Hepatocyte (in vitro differentiated cells): ENCODE data around the gene LRRC8D. TPM values are rescaled to one million over a fixed set of nuclear protein-coding genes. Genes with fewer than 3 reads are reported as not detected.
A peak's percentile ranks its signal among the peaks of the same experiment; 100 is the strongest.

ENCODE experiments used
- DNase-seq: peaks from one replicate; pipeline ENCODE4 v3.0.0-alpha.2; 2016; ENCODE audit warnings: low spot score
- H2AFZ ChIP-seq: fragments of 200-600 bp; sonication (generic); 2 replicates; pipeline ENCODE4 v1.6.0; 2016; ENCODE audit warnings: antibody characterized with exemption, mild to moderate bottlenecking
- H3K27ac ChIP-seq: fragments of 200-600 bp; sonication (generic); 2 replicates; pipeline ENCODE4 v1.5.1; 2016; ENCODE audit warnings: mild to moderate bottlenecking
- H3K27me3 ChIP-seq: fragments of 200-600 bp; sonication (generic); 2 replicates; pipeline ENCODE4 v1.6.1; 2016
- H3K36me3 ChIP-seq: fragments of 200-600 bp; sonication (generic); replicated peaks from 2 replicates; pipeline ENCODE4 v1.5.1; 2016; ENCODE audit warnings: low read depth; ENCODE audit not compliant: insufficient read depth
- H3K4me1 ChIP-seq: fragments of 200-600 bp; sonication (generic); 2 replicates; pipeline ENCODE4 v1.5.1; 2016; ENCODE audit warnings: mild to moderate bottlenecking, moderate library complexity; ENCODE audit not compliant: insufficient read depth
- H3K4me2 ChIP-seq: fragments of 200-600 bp; sonication (generic); 2 replicates; pipeline ENCODE4 v1.6.0; 2016
- H3K4me3 ChIP-seq: fragments of 200-600 bp; sonication (generic); 2 replicates; pipeline ENCODE4 v1.5.1; 2016; ENCODE audit warnings: mild to moderate bottlenecking
- H3K79me2 ChIP-seq: fragments of 200-600 bp; sonication (generic); 2 replicates; pipeline ENCODE4 v1.6.0; 2017; ENCODE audit warnings: mild to moderate bottlenecking
- H3K9me2 ChIP-seq: fragments of 200-600 bp; sonication (generic); replicated peaks from 2 replicates; pipeline ENCODE4 v1.6.0; 2017; ENCODE audit warnings: mild to moderate bottlenecking; ENCODE audit not compliant: insufficient read depth
- H3K9me3 ChIP-seq: fragments of 200-600 bp; sonication (generic); 2 replicates; pipeline ENCODE4 v1.5.1; 2016; ENCODE audit warnings: low read depth, mild to moderate bottlenecking
- H4K20me1 ChIP-seq: fragments of 200-600 bp; sonication (generic); 2 replicates; pipeline ENCODE4 v1.6.0; 2016; ENCODE audit warnings: mild to moderate bottlenecking; ENCODE audit not compliant: insufficient read depth, poor library complexity, severe bottlenecking
- CTCF ChIP-seq: fragments of 200-600 bp; sonication (generic); IDR thresholded peaks from 2 replicates; pipeline ENCODE4 v1.5.1; 2016; ENCODE audit warnings: antibody characterized with exemption, mild to moderate bottlenecking; ENCODE audit not compliant: poor library complexity
- EZH2 ChIP-seq: fragments of 200-600 bp; sonication (generic); IDR thresholded peaks from 2 replicates; pipeline ENCODE4 v1.6.1; 2016; ENCODE audit warnings: antibody characterized with exemption, mild to moderate bottlenecking, borderline replicate concordance
- EZH2phosphoT487 ChIP-seq: fragments of 200-600 bp; sonication (generic); IDR thresholded peaks from one replicate; pipeline ENCODE4 v1.6.1; 2018; ENCODE audit warnings: antibody characterized with exemption, mild to moderate bottlenecking, low read depth, moderate library complexity; ENCODE audit not compliant: unreplicated experiment, severe bottlenecking
- WGBS: methylation state at CpG from one replicate; pipeline ENCODE4 v1.1.6; 2016; ENCODE audit warnings: low lambda C conversion rate; ENCODE audit errors: missing lambda C conversion rate; 5-methylcytosine and 5-hydroxymethylcytosine counted together
- polyA plus RNA-seq: library from polyadenylated mRNA; unstranded; fragments of >200 nt; fragmentation: Nextera tagmentation; extraction: Ambion mirVana; gene quantifications from 2 replicates; pipeline ENCODE4 v1.2.1, GENCODE V29; 2016
- total RNA-seq: library from RNA; depleted of rRNA; stranded (reverse); fragments of >200 nt; gene quantifications from 2 replicates; pipeline ENCODE4 v1.2.3, GENCODE V29; 2014

LRRC8D gene
- total and polyA plus RNA-seq, 2 experiments from 2014 or later = 15.1 to 28.9 TPM

- Histone ChIP-seq H4K20me1 (no peaks in the 10 kb centered on the region), H3K9me2 (no peaks in the 10 kb centered on the region), H3K27ac (no peak overlapping the region), H3K79me2 (peaks cover 9% of the 10 kb centered on the region), H3K36me3 (no peaks in the 10 kb centered on the region), H3K9me3 (no peaks in the 10 kb centered on the region), H3K4me2 (no peak overlapping the region), H3K4me1 (no peaks in the 10 kb centered on the region), H2AFZ (no peak overlapping the region), H3K27me3 (no peaks in the 10 kb centered on the region), H3K4me3 (no peak overlapping the region)
- no peak for DNase-seq
- WGBS = 96% methylated on average over 2 of the region's 2 CpGs
- TF ChIP-seq EZH2 = no peak
- TF ChIP-seq CTCF = no peak
- no peak for TF ChIP-seq EZH2phosphoT487
Measured at GRCh38 chr1:89816366-89816765, 4.5 kb upstream of the LRRC8D start.

GRCh38 chr1:89821322-89822108 is 683 bp downstream of the LRRC8D start:
- WGBS = 1% methylated on average over 55 of the region's 73 CpGs
- no peaks in the 10 kb centered on the region for H3K9me2 ChIP-seq
- DNase-seq = peak; percentile 82
- H3K4me3 ChIP-seq = peak overlapping the region; percentile 69
- H3K36me3 ChIP-seq = no peaks in the 10 kb centered on the region
- peak overlapping the region; percentile 83 for H2AFZ ChIP-seq
- peaks cover 42% of the 10 kb centered on the region for H3K79me2 ChIP-seq
- peaks cover 13% of the 10 kb centered on the region for H3K4me1 ChIP-seq
- H3K4me2 ChIP-seq = peak overlapping the region; percentile 89
- no peaks in the 10 kb centered on the region for H4K20me1 ChIP-seq
- no peak for TF ChIP-seq CTCF
- no peak for TF ChIP-seq EZH2
- no peak for TF ChIP-seq EZH2phosphoT487
- no peaks in the 10 kb centered on the region for H3K9me3 ChIP-seq
- H3K27me3 ChIP-seq = no peaks in the 10 kb centered on the region
- peak overlapping the region; percentile 93 for H3K27ac ChIP-seq

GRCh38 chr1:89822109-89822962 is 1.5 kb downstream of the LRRC8D start:
- Histone ChIP-seq H3K4me1 (peaks cover 13% of the 10 kb centered on the region), H3K4me3 (peak overlapping the region; percentile 69), H3K9me2 (no peaks in the 10 kb centered on the region), H4K20me1 (no peaks in the 10 kb centered on the region), H3K27me3 (no peaks in the 10 kb centered on the region), H3K27ac (peak overlapping the region; percentile 93), H3K4me2 (peak overlapping the region; percentile 89), H3K9me3 (no peaks in the 10 kb centered on the region), H3K36me3 (no peaks in the 10 kb centered on the region), H3K79me2 (peaks cover 49% of the 10 kb centered on the region), H2AFZ (peak overlapping the region; percentile 83)
- TF ChIP-seq EZH2 (no peak), EZH2phosphoT487 (no peak), CTCF (no peak)
- WGBS = 62% methylated on average over 17 of the region's 17 CpGs
- no peak for DNase-seq
